Stomach (tissue), 4 donors: ENCODE data around the gene MDC1.

Source experiments
- CTCF ChIP-seq, 7 experiments: fragments of 450-650 bp in 4 of 7; fragments of 200-600 bp in 3 of 7; sonication (generic) in 3 of 7; IDR thresholded peaks; one replicate each; pipeline ENCODE4 v1.5.1; 2016 to 2019; ENCODE audit warnings: antibody characterized with exemption in 7 of 7, control low read depth in 2 of 7, mild to moderate bottlenecking in 1 of 7
- EP300 ChIP-seq: sonication (generic); formaldehyde crosslinking; IDR thresholded peaks from one replicate; pipeline ENCODE4 v1.6.1; 2017; ENCODE audit warnings: antibody characterized with exemption
- POLR2A ChIP-seq, 4 donors: fragments of 450-650 bp; IDR thresholded peaks; one replicate each; pipeline ENCODE4 v1.6.1; 2016; ENCODE audit warnings: antibody characterized with exemption in 4 of 4, control low read depth in 2 of 4, mild to moderate bottlenecking in 1 of 4, moderate library complexity in 1 of 4

- TF ChIP-seq CTCF (IDR thresholded peaks at IDR 0.05) (no peak), EP300 (no peak), POLR2A (IDR thresholded peaks at IDR 0.05) (no peak)
These were observed 32.7 kb upstream of the MDC1 start for GRCh38 chr6:30749554-30750378.
